ENCODE results near the gene ORC6.
"Not testable (repeated sequence)": the region's sequence is repeated elsewhere in the genome, so short reads cannot be mapped to it uniquely, and the experiment has no call there.

Gene ORC6, protein sequence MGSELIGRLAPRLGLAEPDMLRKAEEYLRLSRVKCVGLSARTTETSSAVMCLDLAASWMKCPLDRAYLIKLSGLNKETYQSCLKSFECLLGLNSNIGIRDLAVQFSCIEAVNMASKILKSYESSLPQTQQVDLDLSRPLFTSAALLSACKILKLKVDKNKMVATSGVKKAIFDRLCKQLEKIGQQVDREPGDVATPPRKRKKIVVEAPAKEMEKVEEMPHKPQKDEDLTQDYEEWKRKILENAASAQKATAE

DNA sequence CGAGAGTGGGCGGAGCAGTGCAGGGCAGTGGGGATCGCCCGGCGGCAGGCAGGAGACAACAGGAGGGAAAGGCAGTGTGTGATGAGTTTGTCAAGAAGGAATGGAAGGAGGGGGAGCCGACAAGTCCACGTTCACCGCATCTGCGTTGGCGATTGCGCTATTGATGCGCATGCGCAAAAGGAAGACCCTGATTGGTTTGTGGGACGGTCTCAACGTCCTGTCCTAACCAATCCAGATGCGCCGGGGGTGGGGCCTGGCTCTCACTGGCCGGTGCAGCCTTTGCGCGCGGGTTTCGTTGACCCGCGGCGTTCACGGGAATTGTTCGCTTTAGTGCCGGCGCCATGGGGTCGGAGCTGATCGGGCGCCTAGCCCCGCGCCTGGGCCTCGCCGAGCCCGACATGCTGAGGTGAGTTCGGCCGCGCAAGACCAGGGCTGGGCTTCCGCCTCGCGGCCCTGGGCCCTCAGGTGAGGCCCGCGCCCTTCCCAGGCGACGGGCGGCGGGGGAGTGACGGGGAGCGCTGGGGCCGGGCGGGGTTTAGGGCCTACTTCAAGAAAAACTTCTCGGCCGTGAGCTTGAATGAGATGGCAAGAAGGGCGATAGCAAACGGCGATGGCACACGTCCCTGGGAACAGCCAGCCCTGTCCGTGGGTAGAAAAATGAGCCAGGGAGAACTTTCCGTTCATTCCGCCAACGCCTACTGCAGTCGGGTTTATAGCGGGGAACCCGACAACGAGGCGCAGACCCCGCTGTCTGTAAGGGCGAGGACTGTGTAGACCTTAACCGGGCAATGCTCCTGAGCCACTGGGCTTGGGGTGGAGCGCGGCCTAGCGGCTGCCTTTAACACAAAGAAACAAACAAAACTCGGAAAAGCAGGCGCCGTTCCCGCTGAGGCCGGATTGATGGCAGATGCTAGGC is at the start of gene ORC6:
TSS of gene ORC6 (plus strand) at position 295 of the 916 bp plus-strand sequence. CDS start at position 342, 47 bp downstream.
- peak; percentile 95 for FAIRE-seq

DNA sequence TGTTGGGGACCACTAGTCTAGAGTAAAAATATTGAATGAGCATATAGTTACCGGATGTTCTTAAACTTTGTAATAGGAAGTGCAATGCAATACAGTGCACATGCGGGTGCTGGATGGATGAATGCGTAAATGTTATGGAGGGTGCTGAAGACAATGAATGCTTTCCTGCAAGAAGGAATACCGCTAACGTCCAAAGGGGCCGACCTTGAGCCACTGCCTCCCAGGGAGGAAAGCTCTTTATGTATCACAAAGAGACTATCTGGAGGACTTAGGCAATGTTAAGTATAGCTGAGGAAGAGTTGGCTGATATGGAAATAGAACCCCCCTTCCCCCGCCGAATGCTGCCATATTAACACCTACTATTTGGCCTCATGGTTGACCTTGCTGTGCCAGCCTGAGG is 40.8 kb upstream of the ORC6 start:
- FAIRE-seq: no peak

DNA sequence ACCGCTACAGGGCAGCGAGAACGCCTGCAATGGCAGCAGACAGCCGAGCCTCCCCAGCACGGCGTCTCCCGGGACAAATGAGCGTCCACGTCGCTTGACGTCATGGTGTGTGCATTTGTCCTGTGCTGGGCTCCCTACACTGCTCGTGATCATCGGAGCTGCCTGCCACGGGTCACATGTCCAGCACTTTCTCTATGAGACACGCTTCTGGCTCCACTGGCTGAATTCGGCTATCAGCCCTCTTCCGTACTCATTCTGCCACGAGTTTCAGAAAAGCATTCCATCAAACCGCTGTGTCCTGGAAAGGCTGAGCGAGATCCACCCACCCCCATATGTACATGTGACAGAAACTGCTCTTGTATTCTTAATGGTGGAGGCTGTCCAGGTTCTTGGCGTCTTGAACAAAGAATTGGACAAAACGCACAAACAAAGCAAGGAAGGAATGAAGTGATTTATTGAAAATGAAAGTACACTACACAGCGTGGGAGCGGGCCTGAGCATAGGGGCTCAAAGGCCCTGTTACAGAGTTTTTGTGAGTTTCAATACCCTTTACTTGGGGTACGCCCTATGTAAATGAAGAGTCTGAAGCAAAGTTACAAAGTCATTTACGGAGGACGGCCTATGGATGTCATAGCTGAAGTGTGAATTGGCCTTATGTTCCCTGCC is 39.7 kb upstream of the ORC6 start:
- FAIRE-seq: no peak

DNA sequence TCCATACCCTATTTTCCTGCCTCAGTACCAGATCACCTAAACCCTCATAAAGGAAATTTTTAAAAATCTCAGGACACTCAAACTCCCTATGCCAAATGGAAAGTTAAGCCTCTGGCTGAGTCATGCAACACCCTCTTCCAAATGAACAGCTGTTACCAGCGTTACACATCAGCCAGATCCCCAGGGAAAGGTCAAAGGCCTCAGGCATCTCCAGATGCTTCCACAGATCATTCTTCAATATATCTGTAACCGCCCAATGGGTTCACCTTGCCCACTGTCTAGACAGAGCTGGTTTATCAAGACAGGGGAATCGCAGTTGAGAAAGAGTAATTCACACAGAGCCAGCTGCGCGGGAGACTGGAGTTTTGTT is 39.2 kb upstream of the ORC6 start:
- no peak for FAIRE-seq

DNA sequence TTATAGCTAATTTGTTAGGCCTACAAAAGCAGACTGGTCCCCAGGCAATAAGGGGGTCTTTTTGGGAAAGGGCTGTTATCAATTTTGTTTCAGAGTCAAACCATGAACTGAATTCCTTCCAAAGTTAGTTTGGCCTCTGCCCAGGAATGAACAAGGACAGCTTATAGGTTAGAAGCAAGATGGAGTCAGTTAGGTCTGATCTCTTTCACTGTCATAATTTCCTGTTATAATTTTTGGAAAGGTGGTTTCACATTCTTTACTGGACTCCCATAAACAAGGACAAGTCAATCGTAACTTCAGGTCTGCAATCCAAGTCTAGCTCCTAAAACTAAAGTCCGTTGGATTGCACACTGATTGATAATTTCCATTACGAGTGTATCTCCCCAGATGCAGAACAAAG is 38.2 kb upstream of the ORC6 start:
- FAIRE-seq: no peak

DNA sequence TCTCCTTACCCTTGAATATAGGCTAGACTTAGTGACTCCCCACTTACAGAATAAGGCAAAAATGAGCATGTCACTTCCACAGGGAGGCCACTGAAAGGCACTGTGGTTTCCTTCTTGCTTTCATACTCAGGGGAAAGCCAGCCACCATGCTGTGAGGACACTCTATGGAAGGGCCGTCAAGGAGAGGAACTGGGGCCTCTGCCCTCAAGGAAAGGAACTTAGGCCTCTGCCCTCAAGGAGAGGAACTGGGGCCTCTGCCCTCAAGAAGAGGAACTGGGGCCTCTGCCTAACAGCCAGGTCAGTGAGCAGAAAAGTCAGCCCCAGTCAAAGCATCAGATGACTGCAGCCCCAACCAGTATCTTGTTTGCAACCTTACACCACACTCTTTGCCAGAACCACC is 30.5 kb upstream of the ORC6 start:
- no peak for FAIRE-seq

DNA sequence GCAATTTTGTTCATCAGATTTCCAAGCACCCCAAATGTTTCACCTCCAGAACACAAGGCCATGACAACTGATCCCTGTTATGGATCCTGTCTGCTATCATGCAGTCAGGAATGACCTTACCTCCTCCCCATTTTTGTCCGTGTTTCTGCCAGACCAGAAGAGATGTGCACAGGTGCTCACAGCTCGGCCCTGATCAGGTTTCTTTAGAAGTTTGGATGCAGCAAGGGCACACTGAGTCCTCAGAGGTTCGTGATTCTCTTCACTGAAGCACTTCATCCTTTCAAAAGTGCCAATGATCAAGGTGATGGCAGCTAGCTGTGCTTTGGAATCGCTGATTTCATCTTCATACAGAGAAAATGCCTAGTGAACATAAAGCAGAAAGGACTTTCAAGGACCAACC is 27.3 kb upstream of the ORC6 start:
- no peak for FAIRE-seq

DNA sequence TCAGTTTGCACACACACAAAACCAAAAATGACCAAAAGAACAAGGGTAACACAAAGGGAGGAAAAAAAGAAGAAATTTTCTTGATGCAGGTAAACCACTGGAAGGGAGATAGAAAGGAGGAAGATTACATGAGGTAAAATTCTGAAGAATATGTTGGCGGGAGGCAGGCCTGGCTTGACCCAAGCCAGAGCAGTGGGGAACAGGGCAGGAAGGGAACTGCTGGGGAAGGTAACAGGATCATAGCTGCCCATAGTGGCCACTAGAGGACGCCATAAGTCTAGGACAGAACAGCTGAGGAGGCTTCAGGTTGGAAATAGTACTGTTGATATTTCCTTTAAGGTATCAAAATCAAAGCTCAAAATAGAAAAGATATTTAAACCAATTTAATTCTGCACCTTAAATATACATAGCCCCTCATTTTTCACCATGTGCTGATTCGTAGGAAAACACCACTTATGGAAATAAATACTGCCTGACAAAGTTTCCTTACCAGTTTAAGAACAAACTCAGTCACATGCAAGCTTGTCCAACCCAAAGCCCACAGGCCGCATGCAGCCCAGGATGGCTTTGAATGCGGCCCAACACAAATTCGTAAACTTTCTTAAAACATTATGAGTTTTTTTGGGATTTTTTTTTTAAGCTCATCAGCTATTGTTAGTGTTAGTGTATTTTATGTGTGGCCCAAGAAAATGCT is 16.0 kb upstream of the ORC6 start:
- peak; percentile 85 for FAIRE-seq

DNA sequence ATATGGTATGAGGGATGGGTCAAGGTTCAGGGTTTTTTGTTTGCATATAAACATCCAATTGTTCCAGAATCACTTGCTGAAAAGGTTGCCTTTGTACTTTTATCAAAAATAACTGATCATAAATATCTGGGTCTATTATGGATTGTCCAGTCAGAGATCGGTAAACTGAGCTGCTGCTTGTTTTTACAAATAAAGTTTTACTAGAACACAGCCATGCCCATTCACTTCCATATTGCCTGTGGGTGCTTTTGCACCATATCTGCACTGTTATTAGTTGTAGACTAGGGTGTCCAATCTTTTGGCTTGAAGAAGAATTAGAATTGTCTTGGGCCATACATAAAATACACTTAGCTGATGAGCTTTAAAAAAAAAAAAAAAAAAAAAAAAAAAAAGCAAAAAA is 11.5 kb upstream of the ORC6 start:
- not testable (repeated sequence) for FAIRE-seq

DNA sequence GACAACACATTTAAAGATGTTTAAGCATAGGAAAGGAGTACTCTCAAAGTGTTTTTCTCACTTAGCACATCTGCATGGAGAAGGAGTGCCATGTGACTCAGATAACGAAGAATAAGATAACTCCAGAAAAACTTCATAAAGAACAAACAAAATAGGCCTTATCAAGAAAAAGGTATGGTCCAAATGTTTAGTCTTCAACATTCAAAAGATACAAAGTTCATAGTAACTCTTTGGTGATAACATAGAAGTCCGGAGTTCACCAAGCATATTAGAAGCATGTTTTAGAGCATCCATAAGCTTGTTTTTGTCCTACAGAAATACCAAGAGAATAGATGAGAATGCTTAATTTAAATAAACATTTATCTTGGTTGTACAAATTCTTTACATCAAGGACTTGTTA is 7.6 kb upstream of the ORC6 start:
- FAIRE-seq: not testable (repeated sequence)

DNA sequence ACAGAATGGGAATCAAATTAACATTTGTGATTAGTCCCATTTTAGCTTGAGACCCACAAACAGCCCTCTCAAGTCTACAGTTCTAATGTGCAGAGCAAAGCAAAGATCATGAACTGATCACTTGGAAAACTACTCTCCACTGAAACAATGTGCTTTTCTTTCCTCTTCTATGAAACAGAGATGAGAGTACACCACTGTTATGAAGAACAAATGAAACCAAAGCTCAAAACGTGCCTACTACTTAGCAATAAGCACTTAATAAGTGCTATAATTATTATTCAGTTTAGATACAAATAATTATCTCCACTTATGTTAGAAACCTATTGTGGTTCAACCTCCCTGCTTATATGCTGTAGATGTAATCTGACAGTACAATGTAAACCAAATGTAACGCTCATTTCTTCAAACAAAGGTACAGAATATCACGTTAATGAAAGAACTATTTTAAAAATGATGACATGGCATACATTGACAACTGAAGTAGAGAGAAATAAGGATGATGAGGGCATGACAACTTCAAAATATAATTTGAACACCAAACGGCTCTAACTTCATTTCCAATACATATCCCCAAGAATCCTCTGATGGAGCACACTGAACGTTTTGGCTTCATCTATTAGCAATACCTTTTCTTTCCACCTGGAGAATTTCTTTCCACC is 2.5 kb upstream of the ORC6 start:
- no peak for FAIRE-seq

DNA sequence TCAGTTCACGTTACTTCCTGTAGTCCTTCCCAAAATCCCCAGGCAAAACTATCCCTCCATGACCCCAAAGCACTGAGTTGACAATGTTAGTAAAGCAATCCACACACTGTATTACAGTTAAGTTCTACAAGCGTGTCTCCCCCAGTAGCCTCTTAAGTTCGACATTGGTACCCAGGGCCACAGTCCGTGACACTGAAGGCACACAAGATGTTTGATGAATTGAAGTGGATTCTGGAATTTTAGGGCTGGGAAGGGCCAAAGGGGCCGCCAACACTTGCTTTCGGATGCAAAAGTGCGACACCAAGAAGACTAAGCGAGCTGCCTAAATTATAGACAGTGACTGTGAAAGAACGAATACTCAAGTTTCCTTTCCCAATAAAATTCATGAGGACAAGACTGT is 2.0 kb upstream of the ORC6 start:
- no peak for FAIRE-seq

DNA sequence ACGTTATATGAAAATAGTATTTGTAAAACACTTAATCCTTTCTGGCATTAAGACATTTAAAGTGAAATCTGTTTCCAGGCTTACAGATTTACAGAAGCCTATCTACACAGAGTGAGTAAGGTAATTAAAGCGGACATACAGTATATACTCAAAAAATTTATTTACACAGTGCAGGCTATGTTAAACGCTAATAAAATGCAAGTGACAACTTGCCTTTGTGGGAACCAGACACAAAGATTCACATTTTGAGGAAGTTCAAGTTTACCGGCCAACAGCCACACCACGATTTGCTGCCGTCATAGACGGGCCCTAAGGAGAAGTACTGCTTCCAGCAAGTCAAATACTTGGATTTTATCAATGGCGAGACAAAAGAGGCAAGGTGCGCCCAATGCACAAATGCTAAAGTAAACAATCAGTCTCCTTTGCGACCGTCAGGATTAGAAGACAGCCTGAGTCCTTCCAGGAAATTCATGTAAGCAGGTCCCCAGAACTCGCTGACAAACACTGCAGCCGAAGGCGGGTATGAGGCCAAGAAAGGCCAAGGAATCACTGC is 1.3 kb upstream of the ORC6 start:
- no peak for FAIRE-seq

DNA sequence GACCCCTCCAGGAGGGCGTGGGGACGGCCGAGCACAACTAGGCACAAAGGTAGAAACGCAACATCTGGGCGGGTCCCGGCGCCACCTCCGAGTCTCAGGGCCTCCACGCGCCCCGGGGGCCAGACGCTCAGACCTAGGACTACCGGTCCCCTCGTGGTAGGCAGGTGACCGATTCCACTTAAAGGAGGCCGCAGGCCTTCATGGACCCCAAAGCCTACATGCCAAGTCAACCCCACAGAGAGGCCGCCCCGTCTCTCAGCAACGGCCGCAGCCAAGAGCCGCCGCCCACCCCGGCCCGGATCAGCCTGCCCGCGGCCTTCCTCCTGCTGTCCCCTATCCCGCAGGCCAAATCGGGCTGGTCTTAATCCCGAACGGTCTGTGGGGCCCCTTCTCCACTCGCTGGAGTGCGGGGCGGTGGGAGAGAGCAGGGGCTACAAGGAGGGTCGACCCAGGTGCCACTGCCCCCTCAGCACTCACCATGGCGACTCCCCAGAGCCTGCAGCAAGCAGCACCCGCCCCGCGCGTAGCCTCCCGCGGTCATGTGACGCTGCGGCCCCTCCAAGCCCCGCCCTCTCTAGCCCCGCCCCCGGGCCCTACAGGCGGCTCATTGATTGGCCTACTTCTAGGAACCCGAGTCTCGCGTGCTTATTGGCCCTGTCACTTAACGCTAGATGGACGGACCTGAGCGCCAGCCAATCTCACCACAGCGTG is 650 bp upstream of the ORC6 start, which contains the start of gene VPS35:
TSS of gene VPS35 (minus strand) at position 525 of the 711 bp plus-strand sequence. CDS start at position 480, 45 bp downstream.
- no peak for FAIRE-seq

DNA sequence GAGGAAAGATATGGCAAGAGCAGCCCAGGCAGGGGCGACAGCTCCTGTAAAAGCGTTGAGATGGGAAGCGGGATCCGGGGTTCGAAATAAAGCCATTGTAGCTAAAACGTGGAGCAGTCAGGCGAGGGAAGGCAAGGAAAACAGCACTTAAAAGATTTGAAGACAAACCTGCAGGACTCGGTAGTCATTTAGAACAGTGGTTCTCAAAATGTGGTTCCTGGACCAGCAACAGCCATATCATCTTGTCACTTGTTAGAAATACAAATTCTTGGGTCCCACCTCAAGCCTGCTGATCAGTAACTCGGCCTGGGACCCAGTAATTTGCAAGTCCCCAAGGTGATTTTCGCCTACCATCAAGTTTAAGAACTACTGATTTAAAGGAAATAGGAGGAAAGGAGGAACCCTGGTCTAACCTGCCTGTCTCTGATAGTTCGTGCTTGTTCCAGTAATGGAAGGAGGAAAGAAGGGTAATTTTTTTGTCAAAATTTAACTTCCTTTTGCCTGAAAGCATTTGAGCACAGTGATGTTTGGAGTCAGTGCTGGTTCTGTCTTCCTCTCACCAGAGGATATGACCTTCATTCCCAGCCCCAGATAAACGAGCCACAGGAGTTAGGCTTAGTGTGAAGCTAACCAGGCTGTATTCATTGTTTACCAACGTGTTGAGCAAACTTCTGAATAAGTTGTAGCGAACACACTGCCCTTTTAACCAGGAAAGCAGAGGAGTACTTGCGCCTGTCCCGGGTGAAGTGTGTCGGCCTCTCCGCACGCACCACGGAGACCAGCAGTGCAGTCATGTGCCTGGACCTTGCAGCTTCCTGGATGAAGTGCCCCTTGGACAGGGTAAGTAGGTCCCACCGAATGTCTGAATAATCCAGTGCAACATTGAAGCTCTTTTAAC is 1.1 kb downstream of the ORC6 start:
- FAIRE-seq: no peak

DNA sequence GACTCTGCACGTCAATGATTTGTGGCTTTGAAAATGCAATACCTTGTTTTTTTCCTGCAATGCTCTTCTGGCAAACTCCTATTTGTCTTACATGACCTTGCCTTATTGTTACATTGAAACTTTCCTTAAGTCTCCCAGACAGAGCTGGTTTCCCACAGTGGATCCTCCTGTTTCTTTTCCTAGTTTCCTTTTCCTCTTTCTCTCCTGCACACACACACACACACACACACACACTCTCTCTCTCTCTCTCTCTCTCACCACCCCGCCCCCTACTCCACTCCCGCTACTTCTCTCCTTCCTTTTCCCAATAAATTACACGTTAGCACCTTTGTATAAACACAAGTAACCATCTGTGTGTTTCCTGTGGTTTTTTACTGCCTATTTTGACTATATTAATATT is 2.3 kb downstream of the ORC6 start:
- no peak for FAIRE-seq

DNA sequence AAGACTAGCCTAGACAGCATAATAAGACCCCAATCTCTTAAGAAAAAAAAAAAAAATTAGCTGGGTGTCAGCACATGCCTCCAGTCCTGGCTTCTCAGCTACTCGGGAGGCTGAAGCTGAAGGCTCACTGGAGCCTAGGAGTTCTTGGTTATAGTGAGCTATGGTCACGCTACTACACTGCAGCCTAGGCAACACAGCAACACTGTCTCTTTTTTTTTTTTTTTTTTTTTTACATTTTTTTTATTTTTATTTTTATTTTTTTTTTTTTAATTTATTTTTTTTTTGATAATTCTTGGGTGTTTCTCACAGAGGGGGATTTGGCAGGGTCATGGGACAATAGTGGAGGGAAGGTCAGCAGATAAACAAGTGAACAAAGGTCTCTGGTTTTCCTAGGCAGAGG is 4.1 kb downstream of the ORC6 start:
- FAIRE-seq: no peak

DNA sequence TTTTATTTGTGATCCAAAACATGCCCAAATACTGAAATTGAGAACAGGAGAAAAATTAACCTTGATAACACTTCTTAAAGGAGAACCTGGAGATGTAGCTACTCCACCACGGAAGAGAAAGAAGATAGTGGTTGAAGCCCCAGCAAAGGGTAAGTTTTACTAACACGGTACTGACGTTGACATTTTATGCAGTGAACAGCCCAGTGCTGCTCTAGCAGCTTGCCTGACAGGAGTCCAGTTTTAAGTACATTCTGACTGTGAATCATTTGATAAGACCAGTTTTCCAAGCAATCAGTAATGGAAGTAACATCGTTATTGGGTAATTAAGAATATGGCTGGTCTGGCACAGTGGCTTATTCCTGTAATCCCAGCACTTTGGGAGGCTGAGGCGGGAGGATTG is 6.5 kb downstream of the ORC6 start:
- FAIRE-seq: no peak

DNA sequence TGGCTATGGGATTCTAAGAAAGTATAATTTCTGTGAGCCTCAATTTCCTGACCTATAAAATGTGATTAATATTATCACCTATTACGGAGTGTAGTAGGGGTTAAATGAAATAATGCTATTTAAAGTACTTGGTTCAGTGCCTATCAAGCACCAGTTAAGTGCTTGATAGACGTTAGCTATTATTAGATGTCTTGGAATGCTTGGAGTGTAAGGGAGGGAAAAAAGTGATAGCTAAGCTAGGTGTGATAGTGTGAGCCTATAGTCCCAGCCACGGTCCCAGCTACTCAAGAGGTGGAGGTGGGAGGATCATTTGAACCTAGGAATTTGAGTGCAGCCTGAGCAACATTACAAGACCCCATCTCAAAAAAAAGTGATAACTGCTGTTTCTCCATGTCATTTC is 7.5 kb downstream of the ORC6 start:
- FAIRE-seq: no peak

DNA sequence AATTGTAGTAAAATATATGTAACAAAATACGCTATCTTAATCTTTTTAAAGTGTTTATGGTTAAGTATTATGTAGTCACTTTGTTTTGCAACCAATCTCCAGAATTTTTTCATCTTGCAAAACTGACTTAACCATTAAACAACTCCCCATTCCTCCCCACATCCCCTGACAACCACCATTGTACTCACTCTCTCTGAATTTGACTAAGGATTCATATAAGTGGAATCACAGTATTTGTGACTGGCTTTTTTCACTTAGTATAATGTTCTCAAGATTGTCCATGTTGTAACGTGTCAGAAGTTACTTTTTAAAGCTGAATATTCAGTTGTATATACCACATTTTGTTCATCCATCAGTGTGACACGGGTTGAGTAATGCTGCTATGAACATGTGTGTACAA is 10.6 kb downstream of the ORC6 start:
- peak; percentile 45 for FAIRE-seq
